IPS DF 6.9 (cell line): ENCODE data around the gene PRELID3B.

ENCODE experiments used
- DNase-seq: peaks from one replicate; pipeline ENCODE4 v3.0.0-alpha.2; 2013; ENCODE audit warnings: low read depth, low spot score
- H3K27ac ChIP-seq: one replicate; pipeline ENCODE4 v1.5.1; 2013; ENCODE audit warnings: low read length, control low read depth
- H3K27me3 ChIP-seq: 2 replicates; pipeline ENCODE4 v1.6.1; 2013; ENCODE audit warnings: mild to moderate bottlenecking, low read length; ENCODE audit not compliant: control insufficient read depth, insufficient read depth
- H3K36me3 ChIP-seq: 2 replicates; pipeline ENCODE4 v1.6.1; 2013; ENCODE audit warnings: low read length; ENCODE audit not compliant: control insufficient read depth, insufficient read depth
- H3K4me1 ChIP-seq: 2 replicates; pipeline ENCODE4 v1.6.1; 2013; ENCODE audit warnings: low read length; ENCODE audit not compliant: control insufficient read depth, insufficient read depth
- H3K4me3 ChIP-seq: 2 replicates; pipeline ENCODE4 v1.5.1; 2013; ENCODE audit warnings: mild to moderate bottlenecking, low read length
- H3K9me3 ChIP-seq: 2 replicates; pipeline ENCODE4 v1.6.1; 2013; ENCODE audit warnings: low read length, inconsistent platforms; ENCODE audit not compliant: control insufficient read depth, insufficient read depth
- WGBS: extraction: QIAGEN DNeasy Blood & Tissue Kit; methylation state at CpG from one replicate; pipeline ENCODE4 v1.1.7; 2013; ENCODE audit warnings: mixed read lengths, missing lambda C conversion rate; ENCODE audit not compliant: insufficient read length, insufficient coverage; 5-methylcytosine and 5-hydroxymethylcytosine counted together

PRELID3B gene

DNA sequence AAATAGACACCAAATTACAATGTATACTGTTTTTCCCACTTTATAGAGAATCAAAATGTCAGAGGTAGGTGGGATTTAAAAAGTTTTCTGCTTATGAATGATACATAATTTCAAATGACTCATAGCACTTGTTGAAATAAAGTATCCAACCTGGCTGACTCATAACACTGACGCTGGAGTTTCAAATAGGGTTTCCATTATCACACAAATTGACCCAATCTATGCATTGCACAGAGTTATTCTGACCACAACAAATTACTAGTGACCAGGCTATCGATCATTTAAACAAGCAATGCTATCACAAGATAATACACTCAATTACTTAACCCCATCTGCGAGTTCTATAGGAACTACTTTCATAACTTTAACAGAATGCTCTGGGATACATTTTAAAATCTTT lies 31.9 kb upstream of the PRELID3B start:
- no CpG with 5 or more reads among the region's 3 CpGs for WGBS
- no peak overlapping the region for H3K27ac ChIP-seq

DNA sequence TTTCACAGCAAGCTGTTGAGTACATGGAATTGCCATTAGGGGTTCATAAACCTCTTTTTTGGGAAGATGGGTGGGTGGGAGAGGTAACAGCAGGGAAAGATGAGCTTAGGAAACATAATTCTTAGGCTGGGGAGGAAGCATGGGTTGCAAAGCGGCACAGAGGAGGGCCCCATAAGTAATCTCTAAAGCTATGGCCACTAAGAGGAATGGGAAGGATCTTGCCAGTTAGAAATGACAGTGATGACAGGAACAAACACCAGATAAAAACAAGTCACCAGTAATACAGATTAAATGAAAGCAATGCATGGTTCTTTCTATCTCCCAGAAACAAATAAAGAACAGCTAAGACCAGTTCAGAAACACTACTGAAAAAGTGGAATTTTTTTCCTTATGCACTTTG lies 31.0 kb upstream of the PRELID3B start:
- Histone ChIP-seq H3K27me3 (no peaks in the 10 kb centered on the region), H3K4me1 (peaks cover 2% of the 10 kb centered on the region; the same call in 1 of the 2 replicates), H3K4me3 (no peak overlapping the region), H3K36me3 (no peaks in the 10 kb centered on the region), H3K27ac (no peak overlapping the region), H3K9me3 (no peaks in the 10 kb centered on the region)
- no peak for DNase-seq
- no CpG with 5 or more reads among the region's 1 CpG for WGBS

More for the DNA sequence above, 31.9 kb upstream of the PRELID3B start:
- H3K4me1 ChIP-seq = peaks cover 2% of the 10 kb centered on the region; the same call in 1 of the 2 replicates
- no peaks in the 10 kb centered on the region for H3K27me3 ChIP-seq
- H3K4me3 ChIP-seq = no peak overlapping the region
- no peaks in the 10 kb centered on the region for H3K36me3 ChIP-seq
- no peak for DNase-seq
- H3K9me3 ChIP-seq = no peaks in the 10 kb centered on the region

- no peaks in the 10 kb centered on the region for H3K9me3 ChIP-seq
- H3K4me1 ChIP-seq = peaks cover 2% of the 10 kb centered on the region; the same call in 1 of the 2 replicates
- H3K36me3 ChIP-seq = no peaks in the 10 kb centered on the region
- no CpG with 5 or more reads among the region's 1 CpG for WGBS
- DNase-seq = no peak
- no peak overlapping the region for H3K4me3 ChIP-seq
- H3K27ac ChIP-seq = no peak overlapping the region
- H3K27me3 ChIP-seq = no peaks in the 10 kb centered on the region
Measured at GRCh38 chr20:59071216-59071615, 28.6 kb upstream of the PRELID3B start.

DNA sequence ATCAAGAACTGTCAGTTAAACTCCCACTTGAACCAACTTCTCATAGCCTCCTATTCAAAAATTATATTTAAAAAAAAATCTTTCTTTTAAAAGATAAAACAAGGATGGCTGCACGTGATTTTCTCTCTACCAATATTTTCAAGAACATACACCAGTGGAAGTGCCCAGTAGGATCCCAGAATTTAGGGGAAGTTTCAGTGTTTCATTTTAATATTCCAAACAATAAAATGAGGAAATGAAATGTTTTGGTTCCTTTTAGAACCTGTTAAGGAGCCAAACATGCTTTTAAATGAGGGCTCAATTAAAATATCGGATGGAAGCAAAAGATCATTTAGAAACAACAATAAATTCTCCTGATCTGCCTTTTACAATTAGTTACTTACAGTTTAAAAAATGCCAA lies 26.4 kb upstream of the PRELID3B start:
- no peaks in the 10 kb centered on the region for H3K36me3 ChIP-seq
- H3K9me3 ChIP-seq = no peaks in the 10 kb centered on the region
- no peak for DNase-seq
- no peak overlapping the region for H3K4me3 ChIP-seq
- H3K27me3 ChIP-seq = no peaks in the 10 kb centered on the region
- no peak overlapping the region for H3K27ac ChIP-seq
- H3K4me1 ChIP-seq = no peaks in the 10 kb centered on the region
- no CpG with 5 or more reads among the region's 2 CpGs for WGBS

GRCh38 chr20:59068534-59068933 lies 25.9 kb upstream of the PRELID3B start:
- WGBS = no CpG with 5 or more reads among the region's 4 CpGs
- H3K27me3 ChIP-seq = no peaks in the 10 kb centered on the region
- no peak overlapping the region for H3K27ac ChIP-seq
- DNase-seq = no peak
- H3K4me1 ChIP-seq = no peaks in the 10 kb centered on the region
- no peaks in the 10 kb centered on the region for H3K36me3 ChIP-seq
- H3K9me3 ChIP-seq = no peaks in the 10 kb centered on the region
- H3K4me3 ChIP-seq = no peak overlapping the region

DNA sequence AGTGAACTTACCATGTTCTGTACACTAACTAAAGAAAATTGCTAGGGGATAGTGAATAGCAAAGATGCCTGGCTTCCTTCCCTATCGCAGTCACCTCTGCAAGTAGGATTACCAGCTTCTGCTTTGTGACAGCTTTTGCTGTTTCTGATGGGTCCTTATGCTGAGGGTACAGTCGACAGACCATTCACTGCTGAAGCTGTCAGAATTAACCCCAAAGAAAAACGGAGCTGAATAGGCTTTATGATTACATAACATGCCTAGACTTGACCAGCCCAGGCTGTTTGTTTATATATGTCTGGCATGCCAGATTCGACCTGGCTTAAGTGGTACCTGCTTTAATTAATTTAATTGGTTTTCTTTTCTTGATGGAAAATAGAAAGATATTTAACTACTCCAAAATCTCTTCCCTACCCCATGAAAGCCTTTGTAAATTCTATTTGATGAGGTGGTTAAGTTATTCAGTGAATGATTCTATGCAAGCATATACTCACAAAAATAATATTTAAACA lies 21.7 kb upstream of the PRELID3B start:
- Histone ChIP-seq H3K27me3 (no peaks in the 10 kb centered on the region), H3K4me3 (no peak overlapping the region), H3K9me3 (no peaks in the 10 kb centered on the region), H3K4me1 (no peaks in the 10 kb centered on the region), H3K36me3 (no peaks in the 10 kb centered on the region), H3K27ac (no peak overlapping the region)
- WGBS = no CpG with 5 or more reads among the region's 4 CpGs
- DNase-seq = no peak

DNA sequence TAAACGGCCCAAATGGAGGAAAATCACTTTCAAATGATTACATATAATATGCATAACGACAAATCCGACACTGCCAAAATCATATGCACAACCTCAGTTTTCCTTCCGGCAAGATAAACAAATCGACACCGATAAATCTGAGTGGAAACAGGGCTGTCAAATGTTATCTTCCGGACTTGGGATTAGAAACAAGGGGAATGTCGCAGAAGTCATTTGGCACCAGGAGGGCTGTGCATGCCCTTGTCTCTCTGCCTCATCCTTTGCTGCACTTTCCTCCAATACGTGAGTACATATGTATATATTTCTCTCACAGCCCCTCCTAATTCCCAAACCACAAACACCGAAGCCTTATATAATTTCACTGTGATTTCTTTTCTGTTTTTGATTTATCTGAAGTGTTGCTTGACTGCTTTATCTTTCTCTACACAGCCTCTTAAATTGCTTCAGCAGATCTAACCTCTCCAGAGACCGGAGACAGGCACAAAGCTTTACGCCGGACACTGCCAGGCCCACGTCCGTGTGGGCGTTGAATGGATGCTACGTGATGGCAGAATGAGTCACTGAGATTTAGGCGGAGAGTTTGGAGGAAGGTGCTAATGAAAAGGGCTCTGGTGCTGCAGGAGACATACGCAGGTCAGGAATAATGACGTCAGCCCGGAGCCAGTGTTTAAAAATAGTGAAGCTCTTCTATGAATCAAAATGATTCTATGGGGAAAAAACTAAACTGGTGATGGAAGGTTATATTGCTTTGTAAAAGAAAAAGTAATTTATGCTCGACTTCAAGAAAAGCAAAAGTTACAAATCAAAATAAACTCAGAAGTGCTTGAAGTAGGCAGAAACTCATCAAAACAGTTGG lies 21.0 kb upstream of the PRELID3B start:
- H3K9me3 ChIP-seq = no peaks in the 10 kb centered on the region
- no peaks in the 10 kb centered on the region for H3K27me3 ChIP-seq
- WGBS = 100% methylated on average over 1 of the region's 22 CpGs
- no peak overlapping the region for H3K4me3 ChIP-seq
- H3K36me3 ChIP-seq = no peaks in the 10 kb centered on the region
- no peak overlapping the region for H3K27ac ChIP-seq
- DNase-seq = no peak
- H3K4me1 ChIP-seq = no peaks in the 10 kb centered on the region

DNA sequence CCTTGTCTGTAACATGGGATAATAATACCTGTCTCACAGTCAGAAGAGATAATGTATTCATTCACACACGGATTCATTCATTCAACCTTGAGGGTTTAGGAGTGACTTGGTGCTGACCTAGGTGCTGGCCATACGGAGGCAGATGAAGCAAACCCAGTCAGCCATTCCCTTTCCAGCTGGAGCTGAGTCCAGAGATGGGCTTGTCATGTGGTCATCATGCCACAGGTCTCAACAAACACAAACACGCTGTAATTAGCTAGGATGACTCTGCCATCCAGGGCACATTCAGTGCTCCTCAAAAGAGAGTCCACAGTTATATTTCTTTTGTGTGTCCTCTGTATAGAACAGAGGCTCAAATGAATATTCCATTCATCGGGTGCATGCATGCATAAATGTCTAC lies 19.5 kb upstream of the PRELID3B start:
- H3K27me3 ChIP-seq = no peaks in the 10 kb centered on the region

GRCh38 chr20:59055302-59055701 lies 12.7 kb upstream of the PRELID3B start:
- H3K27me3 ChIP-seq = no peaks in the 10 kb centered on the region
- no peaks in the 10 kb centered on the region for H3K36me3 ChIP-seq
- no peak overlapping the region for H3K4me3 ChIP-seq
- DNase-seq = no peak
- WGBS = no CpG with 5 or more reads among the region's 7 CpGs
- no peaks in the 10 kb centered on the region for H3K9me3 ChIP-seq
- H3K4me1 ChIP-seq = no peaks in the 10 kb centered on the region
- no peak overlapping the region for H3K27ac ChIP-seq

More for the DNA sequence above, 19.5 kb upstream of the PRELID3B start:
- DNase-seq = no peak
- WGBS = no CpG with 5 or more reads among the region's 4 CpGs
- no peaks in the 10 kb centered on the region for H3K9me3 ChIP-seq
- H3K27ac ChIP-seq = no peak overlapping the region
- no peaks in the 10 kb centered on the region for H3K4me1 ChIP-seq
- H3K4me3 ChIP-seq = no peak overlapping the region
- no peaks in the 10 kb centered on the region for H3K36me3 ChIP-seq

DNA sequence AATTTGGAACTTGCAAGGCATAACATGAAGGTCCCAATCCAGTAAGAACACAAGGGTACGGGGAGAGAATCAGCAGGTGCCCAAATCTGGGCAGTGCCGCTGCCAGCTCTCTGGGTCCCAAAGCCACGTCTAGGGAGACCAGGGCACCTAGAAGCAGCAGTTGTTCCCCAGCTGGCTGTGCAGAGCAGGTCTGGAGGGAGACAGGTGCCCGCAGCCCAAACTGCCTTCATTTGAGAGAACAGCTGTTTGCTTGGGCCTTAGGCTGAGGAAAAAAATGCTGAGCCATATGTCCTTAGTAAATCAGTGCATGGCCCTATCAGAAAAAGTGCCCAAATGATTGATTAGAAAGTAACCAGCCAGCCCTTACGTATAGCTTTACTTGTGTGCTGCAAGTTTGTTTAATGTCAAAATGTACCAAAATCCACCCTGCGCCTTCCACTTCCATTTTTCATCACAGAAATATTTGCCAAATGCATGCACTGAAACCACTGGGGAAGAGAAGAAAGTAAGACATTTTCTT lies 9.1 kb upstream of the PRELID3B start:
- WGBS = no CpG with 5 or more reads among the region's 6 CpGs
- Histone ChIP-seq H3K4me1 (no peaks in the 10 kb centered on the region), H3K27me3 (0 out of 2 replicates have a peak, but pooled peaks cover 1% of the 10 kb centered on the region), H3K27ac (no peak overlapping the region), H3K4me3 (no peak overlapping the region), H3K9me3 (no peaks in the 10 kb centered on the region), H3K36me3 (no peaks in the 10 kb centered on the region)
- no peak for DNase-seq
